Liver (tissue), 2 donors: ENCODE data around the gene ACSL4.

Experiments used
- RAD21 ChIP-seq, 2 donors: IDR thresholded peaks; 2 replicates each; pipeline ENCODE4 v1.6.1; 2016; ENCODE audit warnings: antibody characterized with exemption in 2 of 2, mild to moderate bottlenecking in 2 of 2
- TF ChIP-seq, protein P1 (sequence below): IDR thresholded peaks from 2 replicates; pipeline ENCODE4 v1.6.1; 2016; ENCODE audit warnings: antibody characterized with exemption, mild to moderate bottlenecking
- donor health status: healthy.

DNA sequence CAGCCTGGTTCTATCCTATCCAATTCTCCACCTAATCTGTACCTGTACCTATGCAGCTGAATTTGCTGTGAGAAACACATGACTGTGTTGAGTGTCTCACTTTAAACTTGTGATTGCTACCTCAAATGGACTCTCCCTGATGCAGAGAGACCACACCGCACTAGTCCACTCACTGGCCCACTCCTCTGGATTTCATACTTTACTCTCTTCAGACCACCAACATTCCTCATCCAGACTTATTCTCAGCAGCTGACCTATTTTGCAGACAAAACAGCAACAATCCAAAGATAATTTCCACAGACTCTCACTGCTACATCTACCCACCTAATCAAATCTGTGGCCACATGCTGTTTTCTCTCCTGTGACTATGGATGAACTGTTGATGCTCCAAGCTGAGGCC lies 45.2 kb downstream of the ACSL4 start:
- TF ChIP-seq, protein P1, sequence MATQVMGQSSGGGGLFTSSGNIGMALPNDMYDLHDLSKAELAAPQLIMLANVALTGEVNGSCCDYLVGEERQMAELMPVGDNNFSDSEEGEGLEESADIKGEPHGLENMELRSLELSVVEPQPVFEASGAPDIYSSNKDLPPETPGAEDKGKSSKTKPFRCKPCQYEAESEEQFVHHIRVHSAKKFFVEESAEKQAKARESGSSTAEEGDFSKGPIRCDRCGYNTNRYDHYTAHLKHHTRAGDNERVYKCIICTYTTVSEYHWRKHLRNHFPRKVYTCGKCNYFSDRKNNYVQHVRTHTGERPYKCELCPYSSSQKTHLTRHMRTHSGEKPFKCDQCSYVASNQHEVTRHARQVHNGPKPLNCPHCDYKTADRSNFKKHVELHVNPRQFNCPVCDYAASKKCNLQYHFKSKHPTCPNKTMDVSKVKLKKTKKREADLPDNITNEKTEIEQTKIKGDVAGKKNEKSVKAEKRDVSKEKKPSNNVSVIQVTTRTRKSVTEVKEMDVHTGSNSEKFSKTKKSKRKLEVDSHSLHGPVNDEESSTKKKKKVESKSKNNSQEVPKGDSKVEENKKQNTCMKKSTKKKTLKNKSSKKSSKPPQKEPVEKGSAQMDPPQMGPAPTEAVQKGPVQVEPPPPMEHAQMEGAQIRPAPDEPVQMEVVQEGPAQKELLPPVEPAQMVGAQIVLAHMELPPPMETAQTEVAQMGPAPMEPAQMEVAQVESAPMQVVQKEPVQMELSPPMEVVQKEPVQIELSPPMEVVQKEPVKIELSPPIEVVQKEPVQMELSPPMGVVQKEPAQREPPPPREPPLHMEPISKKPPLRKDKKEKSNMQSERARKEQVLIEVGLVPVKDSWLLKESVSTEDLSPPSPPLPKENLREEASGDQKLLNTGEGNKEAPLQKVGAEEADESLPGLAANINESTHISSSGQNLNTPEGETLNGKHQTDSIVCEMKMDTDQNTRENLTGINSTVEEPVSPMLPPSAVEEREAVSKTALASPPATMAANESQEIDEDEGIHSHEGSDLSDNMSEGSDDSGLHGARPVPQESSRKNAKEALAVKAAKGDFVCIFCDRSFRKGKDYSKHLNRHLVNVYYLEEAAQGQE, result no peak
- no peak for TF ChIP-seq RAD21 (IDR thresholded peaks at IDR 0.05)
